GM18502 (cell line): ENCODE measurements around the gene SPON1.
"Not testable (repeated sequence)": the region's sequence is repeated elsewhere in the genome, so short reads cannot be mapped to it uniquely, and the experiment has no call there.

Experiments
- ATAC-seq: cut with Tn5 transposase; IDR thresholded peaks from one replicate; pipeline ENCODE4 v1.9.1; 2021; ENCODE audit warnings: mild to moderate bottlenecking; ENCODE audit not compliant: unreplicated experiment, poor library complexity

The SPON1 gene

DNA sequence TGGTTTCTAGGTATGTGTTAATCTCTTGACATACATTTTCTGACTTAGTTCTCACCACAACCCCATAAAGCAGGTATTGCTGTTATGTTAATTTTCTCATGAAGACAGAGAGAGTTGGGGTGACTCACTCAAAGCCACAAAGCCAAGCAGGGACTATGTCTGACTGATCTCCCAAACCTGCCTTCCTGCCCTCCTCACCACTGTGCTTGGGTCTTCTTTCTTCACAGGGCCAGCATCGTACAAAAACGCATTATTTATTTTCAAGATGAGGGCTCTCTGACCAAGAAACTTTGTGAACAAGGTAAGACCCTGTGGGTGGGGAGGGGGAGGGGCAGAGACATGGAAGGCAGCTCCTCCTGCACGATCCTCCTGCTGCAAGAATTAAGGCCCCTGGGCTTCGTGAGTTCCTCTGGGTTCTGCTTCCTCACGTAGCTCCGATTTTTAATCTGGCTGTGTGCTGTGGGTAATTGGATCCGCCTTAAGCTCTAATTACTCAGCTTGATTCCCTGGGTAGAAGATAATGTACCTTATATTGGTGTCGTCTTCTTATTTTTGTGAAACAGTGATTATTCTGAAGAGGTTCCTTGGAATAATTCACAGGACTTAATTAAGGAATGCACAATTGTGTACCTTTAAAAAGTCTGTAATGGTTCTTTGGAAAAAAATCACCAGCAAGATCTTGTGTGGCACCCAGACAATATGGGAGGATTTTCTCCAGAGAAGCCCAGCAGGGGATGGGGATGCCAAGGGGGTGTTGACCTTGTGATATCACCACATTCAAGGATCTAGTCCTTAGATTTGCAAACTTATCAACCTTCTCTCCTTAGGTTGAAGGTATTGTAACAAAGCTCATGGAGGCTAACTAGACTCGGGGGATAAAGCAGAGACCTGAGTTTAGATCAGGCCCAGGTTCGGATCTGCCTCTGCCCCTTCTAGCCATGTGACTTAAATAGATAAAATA lies 112.9 kb downstream of the SPON1 start:
- ATAC-seq = no peak

DNA sequence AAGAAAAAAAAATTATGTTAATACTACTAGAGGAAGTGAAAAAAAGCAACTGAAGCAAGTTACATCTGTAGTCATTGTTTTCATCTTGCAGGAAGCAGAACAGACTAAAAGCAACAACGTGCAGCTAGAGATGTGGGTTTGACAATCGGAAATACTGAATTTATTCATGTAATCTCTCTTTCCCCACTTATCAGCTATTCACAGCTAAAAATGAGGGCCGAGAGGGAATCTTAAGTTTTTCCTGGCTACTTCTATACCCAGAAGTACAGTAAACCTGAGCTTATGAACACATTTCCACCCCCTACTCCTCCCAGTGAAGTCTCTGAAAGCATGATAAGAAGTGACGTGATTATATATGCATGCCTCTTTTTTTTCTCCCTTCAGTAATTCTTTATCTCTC lies 116.5 kb downstream of the SPON1 start:
- no peak for ATAC-seq

DNA sequence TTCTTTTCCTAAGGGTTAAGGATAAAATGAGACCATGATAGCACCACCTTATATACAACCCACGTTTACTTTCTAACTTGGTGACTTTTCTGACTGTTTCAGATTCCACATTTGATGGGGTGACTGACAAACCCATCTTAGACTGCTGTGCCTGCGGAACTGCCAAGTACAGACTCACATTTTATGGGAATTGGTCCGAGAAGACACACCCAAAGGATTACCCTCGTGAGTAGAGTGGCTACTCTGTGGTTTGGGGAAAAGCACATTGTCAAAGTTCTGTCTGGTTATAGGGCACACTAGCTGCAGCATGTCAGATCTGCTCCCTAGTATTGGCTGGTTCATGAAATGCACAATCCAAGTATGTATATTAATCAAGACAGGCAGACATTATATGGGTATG lies 117.3 kb downstream of the SPON1 start:
- ATAC-seq = no peak

- no peak for ATAC-seq
These were observed 119.2 kb downstream of the SPON1 start for GRCh38 chr11:14081581-14082231.

GRCh38 chr11:14082338-14082737 lies 119.8 kb downstream of the SPON1 start:
- no peak for ATAC-seq

DNA sequence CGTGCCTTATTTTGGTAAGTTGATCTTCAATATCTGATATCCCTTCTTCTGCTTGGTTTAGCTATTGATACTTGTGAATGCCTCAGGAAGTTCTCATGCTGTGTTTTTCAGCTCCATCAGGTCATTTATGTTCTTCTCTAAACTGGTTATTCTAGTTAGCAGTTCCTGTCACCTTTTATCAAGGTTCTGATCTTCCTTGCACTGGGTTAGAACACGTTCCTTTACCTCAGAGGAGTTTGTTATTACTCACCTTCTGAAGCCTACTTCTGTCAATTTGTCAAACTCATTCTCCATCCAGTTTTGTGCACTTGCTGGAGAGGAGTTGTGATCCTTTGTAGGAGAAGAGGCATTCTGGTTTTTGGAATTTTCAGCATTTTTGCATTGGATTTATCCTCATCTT lies 126.3 kb downstream of the SPON1 start:
- ATAC-seq = not testable (repeated sequence)

DNA sequence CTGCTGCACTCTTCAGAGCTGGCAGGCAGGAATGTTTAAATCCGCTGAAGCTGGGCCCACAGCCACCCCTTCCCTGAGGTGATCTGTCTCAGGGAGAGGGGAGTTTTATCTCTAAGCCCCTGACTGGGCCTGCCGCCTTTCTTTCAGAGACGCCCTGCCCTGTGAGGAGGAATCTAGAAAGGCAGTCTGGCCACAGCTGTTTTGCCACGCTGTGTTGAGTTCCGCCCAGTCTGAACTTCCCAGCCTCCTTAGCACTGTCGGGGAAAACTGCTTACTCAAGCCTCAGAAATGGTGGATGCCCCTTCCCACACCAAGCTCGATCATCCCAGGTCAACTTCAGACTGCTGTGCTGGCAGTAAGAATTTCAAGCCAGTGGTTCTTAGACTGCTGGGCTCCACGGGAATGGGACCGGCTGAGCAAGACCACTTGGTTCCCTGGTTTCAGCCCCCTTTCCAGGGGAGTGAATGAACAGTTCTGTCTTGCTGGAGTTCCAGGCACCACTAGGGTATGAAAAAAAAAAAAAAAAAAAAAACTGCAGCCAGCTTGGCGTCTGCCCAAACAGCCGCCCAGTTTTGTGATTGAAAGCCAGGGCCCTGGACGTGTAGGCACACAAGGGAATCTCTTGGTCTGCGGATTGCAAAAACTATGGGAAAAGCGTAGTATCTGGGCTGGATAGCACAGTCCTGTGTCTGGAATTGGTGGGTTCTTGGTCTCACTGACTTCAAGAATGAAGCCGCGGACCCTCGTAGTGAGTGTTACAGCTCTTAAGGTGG lies 127.4 kb downstream of the SPON1 start:
- ATAC-seq = no peak

GRCh38 chr11:14090631-14091030 lies 128.1 kb downstream of the SPON1 start:
- not testable (repeated sequence) for ATAC-seq

DNA sequence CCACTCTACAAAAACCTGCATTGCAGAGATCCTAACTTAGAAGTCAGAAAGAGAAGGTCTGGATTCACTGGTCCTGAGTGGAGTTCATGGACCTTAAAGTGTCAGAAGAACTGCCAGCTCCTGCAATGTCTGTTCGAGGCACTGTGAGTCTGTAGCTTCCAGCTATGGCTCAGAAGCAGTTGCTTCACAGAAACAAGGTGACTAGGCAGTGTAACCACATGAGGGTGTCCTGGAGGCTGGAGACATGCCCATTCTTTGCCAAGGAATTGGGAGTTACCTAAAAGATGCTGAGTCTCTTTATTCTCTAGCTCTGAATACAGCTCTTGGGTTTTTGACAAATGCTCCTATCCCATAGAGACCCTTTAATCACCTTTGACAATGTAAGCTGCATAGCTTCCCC lies 130.5 kb downstream of the SPON1 start:
- no peak for ATAC-seq

DNA sequence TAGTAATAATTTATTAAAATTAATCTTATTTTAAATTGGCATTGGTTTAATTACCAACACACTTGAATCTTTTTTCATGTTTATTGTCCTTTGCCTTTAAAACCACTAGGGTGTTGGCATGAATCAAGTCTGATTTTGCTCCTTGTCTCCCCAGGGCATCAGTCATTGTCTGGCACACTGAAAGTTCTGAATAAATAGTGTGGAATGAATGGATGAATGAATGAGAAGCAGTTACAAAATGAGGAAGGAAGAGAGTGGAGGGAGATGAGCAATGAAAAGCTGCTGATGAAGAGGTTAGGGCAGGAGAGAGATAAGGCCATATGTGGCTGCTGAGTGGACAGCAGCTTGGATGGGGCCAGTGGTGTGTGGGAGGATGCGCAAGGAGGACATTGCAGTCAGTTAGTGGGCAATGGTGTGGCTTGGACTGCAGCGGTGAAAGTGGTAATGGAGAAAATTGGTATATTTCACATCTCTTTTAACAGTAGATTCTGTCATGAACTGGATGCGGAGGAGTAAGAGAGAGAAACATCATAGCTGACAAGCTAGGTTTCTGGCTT lies 132.0 kb downstream of the SPON1 start:
- no peak for ATAC-seq

DNA sequence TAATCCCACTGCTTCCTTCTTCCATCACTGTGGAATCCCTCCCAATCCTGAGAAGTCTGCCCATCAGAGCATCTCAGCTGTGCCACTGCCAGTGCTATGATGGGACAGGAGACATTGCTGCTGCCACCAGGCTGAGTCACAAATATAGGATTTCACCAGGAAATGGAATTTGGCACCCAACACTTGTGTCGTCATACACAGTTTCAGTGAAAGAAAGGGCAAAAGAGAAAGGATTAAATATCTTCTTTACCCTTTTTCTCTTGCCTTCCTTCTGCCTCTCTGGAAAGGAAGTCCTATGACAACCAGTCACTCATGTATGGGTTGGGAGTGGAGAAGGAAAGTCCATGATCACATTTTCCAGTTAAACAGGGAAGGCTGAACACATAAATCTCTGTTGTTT lies 133.4 kb downstream of the SPON1 start:
- no peak for ATAC-seq

DNA sequence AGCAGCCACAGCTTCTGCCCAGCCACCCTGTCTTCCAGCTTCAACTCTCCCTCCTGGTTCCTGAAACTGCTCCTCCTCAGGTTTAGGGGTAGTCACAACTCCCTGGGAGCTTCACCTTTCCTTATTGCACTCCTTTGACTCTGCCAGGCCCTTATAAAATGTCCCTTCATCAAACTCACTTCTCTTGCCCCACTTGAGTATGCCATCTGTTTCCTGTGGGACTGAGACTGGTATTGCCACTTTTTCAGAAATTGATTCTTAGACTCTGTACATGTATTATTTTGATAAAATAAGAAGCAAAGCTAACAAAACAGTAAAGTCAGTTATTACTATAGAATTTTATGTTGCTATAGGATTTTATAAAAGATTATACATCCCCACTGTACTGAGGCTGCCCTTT lies 134.1 kb downstream of the SPON1 start:
- ATAC-seq = no peak

DNA sequence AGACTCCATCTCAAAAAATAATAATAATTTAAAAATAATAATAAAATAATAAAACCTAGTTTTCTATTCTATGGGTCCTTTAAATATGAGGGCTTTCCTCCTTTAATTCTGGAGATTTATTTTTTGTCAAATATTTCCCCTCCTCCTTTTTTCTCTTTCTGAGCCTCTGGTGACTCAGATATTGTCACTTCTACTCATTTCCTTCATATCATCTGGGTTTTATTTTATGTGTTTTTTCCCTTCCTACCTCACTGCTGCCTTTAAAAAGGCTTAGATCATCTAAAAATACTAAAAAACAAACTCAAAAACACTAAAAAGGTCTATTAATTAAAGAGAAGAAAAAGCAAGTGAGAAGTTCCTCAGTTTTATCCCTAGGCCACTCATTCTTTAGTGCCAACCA lies 138.9 kb downstream of the SPON1 start:
- no peak for ATAC-seq

GRCh38 chr11:14102766-14103165 lies 140.2 kb downstream of the SPON1 start:
- ATAC-seq = no peak

DNA sequence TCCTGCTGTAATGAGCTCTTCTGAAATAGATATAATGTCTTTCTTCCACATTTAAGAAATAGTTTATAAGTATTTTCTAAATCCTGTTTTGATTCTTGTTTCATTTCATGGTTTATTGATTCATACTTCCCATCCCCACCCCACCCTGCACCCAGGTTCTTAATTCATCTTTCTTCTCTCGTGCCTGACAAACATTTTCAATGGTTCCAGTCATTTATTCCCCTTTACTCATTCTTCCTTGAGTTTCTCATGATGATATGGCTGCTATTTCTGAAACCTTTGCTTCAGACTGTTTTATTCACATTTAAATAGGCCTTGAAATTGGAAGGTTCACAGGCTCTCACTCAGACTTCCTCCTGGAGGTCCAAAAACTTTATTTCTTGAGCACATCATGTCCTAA lies 142.9 kb downstream of the SPON1 start:
- no peak for ATAC-seq

- no peak for ATAC-seq
These were observed 144.0 kb downstream of the SPON1 start for GRCh38 chr11:14106303-14107049.

DNA sequence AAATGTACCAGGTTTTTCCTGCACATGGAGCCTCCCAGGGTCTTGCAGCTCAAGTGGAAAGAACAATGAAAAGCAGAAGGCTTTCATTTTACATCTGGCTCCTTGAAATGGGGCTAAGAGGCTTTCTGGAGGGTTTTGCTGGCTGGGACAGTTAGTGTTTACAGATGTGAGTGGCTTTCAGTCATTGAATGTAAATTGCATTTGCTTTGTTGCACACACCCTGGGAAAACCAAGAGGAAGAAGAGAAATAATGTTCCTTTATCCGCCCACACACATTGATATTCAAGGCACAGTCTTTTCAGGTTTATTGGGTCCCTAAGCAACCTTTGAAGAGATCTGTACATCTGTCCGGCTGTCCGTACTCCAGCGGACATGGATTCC lies 144.5 kb downstream of the SPON1 start:
- no peak for ATAC-seq

DNA sequence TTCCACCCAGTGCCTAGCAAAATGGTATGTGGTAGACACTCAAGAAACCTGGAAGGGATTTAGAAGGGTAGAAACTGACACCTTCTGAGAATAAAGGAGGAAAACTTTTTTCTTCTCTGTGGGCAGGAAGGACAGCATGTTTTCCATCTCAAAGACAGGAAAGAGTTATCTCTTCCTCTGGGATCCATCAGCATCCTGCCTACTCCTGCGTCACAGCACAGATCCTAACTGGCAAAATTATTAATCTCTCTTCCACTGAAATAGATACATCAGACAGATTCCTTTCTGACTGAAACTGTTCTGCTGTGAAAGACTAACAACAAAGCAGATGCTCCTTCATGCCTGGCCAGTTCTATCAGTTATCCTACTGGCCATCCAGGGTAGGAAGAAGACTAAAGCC lies 147.2 kb downstream of the SPON1 start:
- no peak for ATAC-seq

- no peak for ATAC-seq
These were observed 148.1 kb downstream of the SPON1 start for GRCh38 chr11:14110629-14111028.

DNA sequence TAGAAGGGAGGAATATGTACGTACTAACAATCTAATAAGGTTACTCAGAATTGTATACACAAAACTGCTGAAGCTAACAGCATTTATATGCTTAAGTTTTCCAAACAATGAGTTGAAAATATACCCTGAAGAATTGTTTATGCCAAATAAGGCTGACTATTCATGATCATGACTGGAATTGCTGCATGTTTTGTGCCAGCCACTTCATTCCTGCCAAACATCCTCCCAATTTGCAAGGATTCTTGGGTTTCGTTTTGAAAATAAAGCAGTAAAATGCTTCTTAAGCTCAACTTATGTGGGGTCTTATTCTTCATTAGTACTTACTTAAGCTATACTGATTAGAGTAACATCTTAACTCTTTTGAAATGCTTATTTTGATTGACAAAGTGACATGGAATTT lies 149.0 kb downstream of the SPON1 start:
- ATAC-seq = no peak
